HepG2 (cell line): Measurements from ENCODE around the gene ZNRF3. TPM values are rescaled to one million over a fixed set of nuclear protein-coding genes. Genes with fewer than 3 reads are reported as not detected.

Experiments
- AGO1 ChIP-seq: fragments of 200-400 bp; formaldehyde crosslinking; IDR thresholded peaks from 2 replicates; pipeline ENCODE4 v1.6.1; 2017; ENCODE audit warnings: mild to moderate bottlenecking, low read depth, low read length, moderate library complexity; ENCODE audit not compliant: poor library complexity, severe bottlenecking
- AGO2 ChIP-seq: fragments of 200-400 bp; formaldehyde crosslinking; optimal IDR thresholded peaks from 2 replicates; pipeline ENCODE3; 2017; ENCODE audit warnings: mild to moderate bottlenecking, low read depth, low read length, moderate library complexity
- DPF2 ChIP-seq: sonication (generic); formaldehyde crosslinking; IDR thresholded peaks from 2 replicates; pipeline ENCODE4 v1.4.0; 2020; ENCODE audit warnings: mild to moderate bottlenecking, low read depth, missing genetic modification reagents, borderline replicate concordance
- MTA3 ChIP-seq: sonication (generic); formaldehyde crosslinking; IDR thresholded peaks from 2 replicates; pipeline ENCODE4 v1.4.0; 2020; ENCODE audit warnings: missing genetic modification reagents
- NR2F2 ChIP-seq: IDR thresholded peaks from 2 replicates; pipeline ENCODE4 v1.6.1; 2012; ENCODE audit warnings: low read depth, inconsistent platforms, borderline replicate concordance
- PCBP2 ChIP-seq: fragments of 200-400 bp; formaldehyde crosslinking; optimal IDR thresholded peaks from 2 replicates; pipeline ENCODE3; 2018; ENCODE audit warnings: low read length, low read depth; ENCODE audit not compliant: poor library complexity, severe bottlenecking
- PHF21A ChIP-seq: sonication (generic); formaldehyde crosslinking; IDR thresholded peaks from 2 replicates; pipeline ENCODE4 v1.5.0; 2020; ENCODE audit warnings: mild to moderate bottlenecking, missing genetic modification reagents
- POLR2AphosphoS5 ChIP-seq: IDR thresholded peaks from 2 replicates; pipeline ENCODE4 v1.6.1; 2012; ENCODE audit warnings: low read depth, low read length
- PTBP1 ChIP-seq: fragments of 200-400 bp; formaldehyde crosslinking; IDR thresholded peaks from 2 replicates; pipeline ENCODE4 v1.6.1; 2018; ENCODE audit warnings: low read length, low read depth; ENCODE audit not compliant: poor library complexity, severe bottlenecking
- RBFOX2 ChIP-seq: fragments of 200-400 bp; formaldehyde crosslinking; IDR thresholded peaks from 2 replicates; pipeline ENCODE4 v1.6.1; 2017; ENCODE audit warnings: low read depth, mild to moderate bottlenecking, low read length
- THYN1 ChIP-seq: sonication (generic); formaldehyde crosslinking; IDR thresholded peaks from 2 replicates; pipeline ENCODE4 v1.8.1; 2023; ENCODE audit warnings: low read depth, mild to moderate bottlenecking, moderate library complexity, missing genetic modification reagents, borderline replicate concordance
- ZNF205 ChIP-seq: IDR thresholded peaks from 2 replicates; pipeline ENCODE4 v1.6.1; 2018; ENCODE audit warnings: missing biosample characterization, missing genetic modification reagents
- ZNF432 ChIP-seq: sonication (generic); formaldehyde crosslinking; IDR thresholded peaks from 2 replicates; pipeline ENCODE4 v1.5.0; 2020; ENCODE audit warnings: missing genetic modification reagents, mild to moderate bottlenecking, borderline replicate concordance
- ZNF678 ChIP-seq: sonication (generic); formaldehyde crosslinking; IDR thresholded peaks from 2 replicates; pipeline ENCODE4 v1.4.0; 2020; ENCODE audit warnings: mild to moderate bottlenecking, missing genetic modification reagents
- ZNF746 ChIP-seq: sonication (generic); formaldehyde crosslinking; IDR thresholded peaks from 2 replicates; pipeline ENCODE4 v1.8.0; 2022; ENCODE audit warnings: mild to moderate bottlenecking, missing genetic modification reagents
- polyA plus RNA-seq, 8 experiments: library from polyadenylated mRNA; depleted of rRNA in 3 of 8; stranded (reverse) in 7 of 8; unstranded in 1 of 8; fragments of >200 nt; fragmentation: Illumina TruSeq in 4 of 8; extraction: Trizol in 4 of 8; gene quantifications; 2 replicates each; pipeline versions ENCODE4 v1.2.1 to v1.2.3, GENCODE V29; 2011 to 2016; ENCODE audit warnings: low read depth in 4 of 8, missing spikeins in 1 of 8, mixed read lengths in 1 of 8; ENCODE audit not compliant: insufficient read depth in 1 of 8
- total RNA-seq, 5 experiments: library from RNA; depleted of rRNA; stranded (reverse); fragments of >200 nt; fragmentation: Illumina TruSeq; extraction: Trizol; gene quantifications; 2 replicates each; pipeline ENCODE4 v1.2.3, GENCODE V29; 2016; ENCODE audit warnings: low read depth in 1 of 5
- TF ChIP-seq, protein P1 (sequence below): sonication (generic); formaldehyde crosslinking; IDR thresholded peaks from 2 replicates; pipeline ENCODE4 v1.4.0; 2020; ENCODE audit warnings: missing genetic modification reagents, mild to moderate bottlenecking, borderline replicate concordance
- TF ChIP-seq, protein P2 (sequence below): sonication (generic); formaldehyde crosslinking; IDR thresholded peaks from 2 replicates; pipeline ENCODE4 v1.4.0; 2020; ENCODE audit warnings: missing genetic modification reagents; ENCODE audit errors: not compliant biosample characterization
- TF ChIP-seq, protein P3 (sequence below): sonication (generic); formaldehyde crosslinking; IDR thresholded peaks from 2 replicates; pipeline ENCODE4 v1.8.1; 2023; ENCODE audit warnings: mild to moderate bottlenecking, moderate library complexity, missing genetic modification reagents
- TF ChIP-seq, protein P4 (sequence below): sonication (generic); formaldehyde crosslinking; IDR thresholded peaks from 2 replicates; pipeline ENCODE4 v1.4.0; 2020; ENCODE audit warnings: missing genetic modification reagents, borderline replicate concordance

Gene ZNRF3
- total and polyA plus RNA-seq, 2 of the 13 experiments (the other 11 are each of a cell fraction or from before 2014, with no cell fraction given), result 20.3 to 36.7 TPM

DNA sequence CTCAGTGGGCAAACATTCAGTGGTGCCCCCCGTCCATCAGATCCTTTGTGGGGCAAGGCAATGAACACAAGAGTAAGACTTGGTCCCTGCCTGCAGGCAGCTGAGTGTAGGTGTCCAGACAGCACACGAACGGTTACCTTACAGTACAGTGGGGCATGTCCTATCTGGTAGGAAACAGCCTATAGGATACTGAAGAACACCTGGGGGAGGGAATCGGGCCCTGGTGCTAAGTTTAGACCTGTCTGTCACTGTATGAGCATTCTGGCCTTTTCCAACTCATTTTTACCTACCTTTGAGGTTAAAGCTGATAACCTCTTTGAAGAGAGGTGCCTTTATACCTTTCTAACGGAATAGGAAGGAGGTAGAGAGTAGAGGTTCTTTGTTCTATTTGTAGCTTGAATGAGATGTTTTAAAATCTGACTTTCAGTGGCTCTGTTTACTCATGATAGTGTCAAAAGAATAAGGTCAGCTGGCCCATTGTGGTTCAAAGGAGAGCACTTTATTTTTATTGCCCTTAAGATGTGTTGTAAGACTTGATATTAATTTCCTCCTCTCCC is 8.9 kb downstream of the ZNRF3 start (continued):
- TF ChIP-seq, protein P1, sequence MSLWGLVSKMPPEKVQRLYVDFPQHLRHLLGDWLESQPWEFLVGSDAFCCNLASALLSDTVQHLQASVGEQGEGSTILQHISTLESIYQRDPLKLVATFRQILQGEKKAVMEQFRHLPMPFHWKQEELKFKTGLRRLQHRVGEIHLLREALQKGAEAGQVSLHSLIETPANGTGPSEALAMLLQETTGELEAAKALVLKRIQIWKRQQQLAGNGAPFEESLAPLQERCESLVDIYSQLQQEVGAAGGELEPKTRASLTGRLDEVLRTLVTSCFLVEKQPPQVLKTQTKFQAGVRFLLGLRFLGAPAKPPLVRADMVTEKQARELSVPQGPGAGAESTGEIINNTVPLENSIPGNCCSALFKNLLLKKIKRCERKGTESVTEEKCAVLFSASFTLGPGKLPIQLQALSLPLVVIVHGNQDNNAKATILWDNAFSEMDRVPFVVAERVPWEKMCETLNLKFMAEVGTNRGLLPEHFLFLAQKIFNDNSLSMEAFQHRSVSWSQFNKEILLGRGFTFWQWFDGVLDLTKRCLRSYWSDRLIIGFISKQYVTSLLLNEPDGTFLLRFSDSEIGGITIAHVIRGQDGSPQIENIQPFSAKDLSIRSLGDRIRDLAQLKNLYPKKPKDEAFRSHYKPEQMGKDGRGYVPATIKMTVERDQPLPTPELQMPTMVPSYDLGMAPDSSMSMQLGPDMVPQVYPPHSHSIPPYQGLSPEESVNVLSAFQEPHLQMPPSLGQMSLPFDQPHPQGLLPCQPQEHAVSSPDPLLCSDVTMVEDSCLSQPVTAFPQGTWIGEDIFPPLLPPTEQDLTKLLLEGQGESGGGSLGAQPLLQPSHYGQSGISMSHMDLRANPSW (CRISPR knock-in tag), result no peak
- TF ChIP-seq, protein P2, sequence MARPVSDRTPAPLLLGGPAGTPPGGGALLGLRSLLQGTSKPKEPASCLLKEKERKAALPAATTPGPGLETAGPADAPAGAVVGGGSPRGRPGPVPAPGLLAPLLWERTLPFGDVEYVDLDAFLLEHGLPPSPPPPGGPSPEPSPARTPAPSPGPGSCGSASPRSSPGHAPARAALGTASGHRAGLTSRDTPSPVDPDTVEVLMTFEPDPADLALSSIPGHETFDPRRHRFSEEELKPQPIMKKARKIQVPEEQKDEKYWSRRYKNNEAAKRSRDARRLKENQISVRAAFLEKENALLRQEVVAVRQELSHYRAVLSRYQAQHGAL (CRISPR knock-in tag), result no peak
- TF ChIP-seq MTA3 (CRISPR knock-in tag), result no peak
- no peak for TF ChIP-seq AGO1
- no peak for TF ChIP-seq ZNF746 (CRISPR knock-in tag)
- TF ChIP-seq PHF21A, result peak; percentile 71
- TF ChIP-seq AGO2, result no peak
- 0 out of 2 replicates have a peak, but pooled peaks have one; percentile 7 for TF ChIP-seq RBFOX2
- TF ChIP-seq ZNF678 (CRISPR knock-in tag), result no peak
- no peak; the same call in 1 of the 2 replicates for TF ChIP-seq POLR2AphosphoS5
- TF ChIP-seq, protein P3, sequence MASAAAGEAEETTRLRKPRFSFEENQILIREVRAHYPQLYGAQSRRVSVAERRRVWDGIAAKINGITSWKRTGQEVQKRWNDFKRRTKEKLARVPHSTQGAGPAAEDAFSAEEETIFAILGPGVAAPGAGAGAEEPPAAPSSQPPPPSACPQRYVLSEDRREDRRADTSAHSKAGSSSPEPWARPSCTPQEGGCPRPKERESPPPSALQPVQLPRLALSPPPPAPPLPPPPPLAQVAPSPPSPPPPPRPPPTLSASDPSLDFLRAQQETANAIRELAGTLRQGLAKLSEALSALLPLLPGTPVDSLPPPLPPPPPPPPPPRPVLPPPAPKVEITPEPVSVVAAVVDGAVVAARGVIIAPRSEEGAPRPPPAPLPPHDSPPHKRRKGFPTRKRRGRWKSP (CRISPR knock-in tag), result no peak
- TF ChIP-seq ZNF432 (CRISPR knock-in tag), result no peak
- TF ChIP-seq PTBP1, result no peak
- TF ChIP-seq PCBP2, result no peak
- TF ChIP-seq THYN1 (CRISPR knock-in tag), result no peak
- TF ChIP-seq, protein P4, sequence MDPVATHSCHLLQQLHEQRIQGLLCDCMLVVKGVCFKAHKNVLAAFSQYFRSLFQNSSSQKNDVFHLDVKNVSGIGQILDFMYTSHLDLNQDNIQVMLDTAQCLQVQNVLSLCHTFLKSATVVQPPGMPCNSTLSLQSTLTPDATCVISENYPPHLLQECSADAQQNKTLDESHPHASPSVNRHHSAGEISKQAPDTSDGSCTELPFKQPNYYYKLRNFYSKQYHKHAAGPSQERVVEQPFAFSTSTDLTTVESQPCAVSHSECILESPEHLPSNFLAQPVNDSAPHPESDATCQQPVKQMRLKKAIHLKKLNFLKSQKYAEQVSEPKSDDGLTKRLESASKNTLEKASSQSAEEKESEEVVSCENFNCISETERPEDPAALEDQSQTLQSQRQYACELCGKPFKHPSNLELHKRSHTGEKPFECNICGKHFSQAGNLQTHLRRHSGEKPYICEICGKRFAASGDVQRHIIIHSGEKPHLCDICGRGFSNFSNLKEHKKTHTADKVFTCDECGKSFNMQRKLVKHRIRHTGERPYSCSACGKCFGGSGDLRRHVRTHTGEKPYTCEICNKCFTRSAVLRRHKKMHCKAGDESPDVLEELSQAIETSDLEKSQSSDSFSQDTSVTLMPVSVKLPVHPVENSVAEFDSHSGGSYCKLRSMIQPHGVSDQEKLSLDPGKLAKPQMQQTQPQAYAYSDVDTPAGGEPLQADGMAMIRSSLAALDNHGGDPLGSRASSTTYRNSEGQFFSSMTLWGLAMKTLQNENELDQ (CRISPR knock-in tag), result no peak
- no peak; the same call in 1 of the 2 replicates for TF ChIP-seq ZNF205 (CRISPR knock-in tag)
- no peak for TF ChIP-seq DPF2 (CRISPR knock-in tag)
- TF ChIP-seq NR2F2, result peak; percentile 68
